HEK293 (cell line): ENCODE measurements around the gene SLC6A3.
"Not testable (repeated sequence)": the region's sequence is repeated elsewhere in the genome, so short reads cannot be mapped to it uniquely, and the experiment has no call there.

Source experiments
- CTCF ChIA-PET: fragments of 350-600 bp; formaldehyde crosslinking; extraction: SDS; loops from one replicate; lab custom pipeline; 2021; ENCODE audit warnings: antibody characterized with exemption; lab: Yijun Ruan, JAX
- POLR2A ChIA-PET: fragments of 300-600 bp; formaldehyde crosslinking; extraction: SDS; loops from one replicate; lab custom pipeline; 2020; ENCODE audit warnings: antibody characterized with exemption, inconsistent platforms; lab: Yijun Ruan, JAX
- H3K27ac ChIP-seq: fragments of 200-500 bp; sonication (Bioruptor generic); 2 replicates; pipeline ENCODE4 v1.5.1; 2014; ENCODE audit warnings: low read depth, low read length, control low read depth, inconsistent platforms; ENCODE audit errors: extremely low read depth
- H3K36me3 ChIP-seq, 2 experiments: fragments of 200-500 bp in 1 of 2; sonication (Bioruptor generic) in 1 of 2; 1 replicate in 1 of 2; 2 replicates in 1 of 2; pipeline ENCODE4 v1.5.1; 2014 to 2017; ENCODE audit warnings: inconsistent platforms in 2 of 2, low read length in 2 of 2; ENCODE audit not compliant: control insufficient read depth in 2 of 2, insufficient read depth in 1 of 2
- H3K4me1 ChIP-seq: fragments of 200-500 bp; sonication (Bioruptor generic); 2 replicates; pipeline ENCODE4 v1.5.1; 2014; ENCODE audit warnings: mild to moderate bottlenecking, low read length, inconsistent platforms; ENCODE audit not compliant: control insufficient read depth, insufficient read depth
- H3K4me3 ChIP-seq: 2 replicates; pipeline ENCODE4 v1.5.1; 2011; ENCODE audit warnings: low read depth, mild to moderate bottlenecking, control low read depth, low read length, moderate library complexity
- H3K9me3 ChIP-seq: fragments of 200-500 bp; sonication (Bioruptor generic); 2 replicates; pipeline ENCODE4 v1.5.1; 2014; ENCODE audit warnings: low read depth, low read length, inconsistent platforms; ENCODE audit not compliant: control insufficient read depth, insufficient read depth
- MZF1 ChIP-seq: fragments of 450-650 bp; formaldehyde crosslinking; IDR thresholded peaks from 2 replicates; pipeline ENCODE4 v1.5.1; 2017; ENCODE audit warnings: missing biosample characterization, missing genetic modification characterization, borderline replicate concordance
- OVOL3 ChIP-seq: fragments of 450-650 bp; formaldehyde crosslinking; IDR thresholded peaks from 2 replicates; pipeline ENCODE4 v1.5.1; 2016; ENCODE audit warnings: missing biosample characterization, missing genetic modification characterization
- SALL2 ChIP-seq: fragments of 450-650 bp; formaldehyde crosslinking; IDR thresholded peaks from 2 replicates; pipeline ENCODE4 v1.5.0; 2017; ENCODE audit warnings: missing biosample characterization, mild to moderate bottlenecking, missing genetic modification characterization, borderline replicate concordance
- TSHZ1 ChIP-seq: fragments of 450-650 bp; formaldehyde crosslinking; IDR thresholded peaks from 2 replicates; pipeline ENCODE4 v1.5.1; 2016; ENCODE audit warnings: missing biosample characterization, missing genetic modification characterization, borderline replicate concordance
- YY1 ChIP-seq: fragments of 450-650 bp; formaldehyde crosslinking; IDR thresholded peaks from 2 replicates; pipeline ENCODE4 v1.5.1; 2018; ENCODE audit warnings: missing biosample characterization, missing genetic modification characterization
- ZBTB17 ChIP-seq: fragments of 450-650 bp; formaldehyde crosslinking; IDR thresholded peaks from 2 replicates; pipeline ENCODE4 v1.5.1; 2016; ENCODE audit warnings: missing biosample characterization, missing genetic modification characterization
- ZBTB8A ChIP-seq: fragments of 450-650 bp; formaldehyde crosslinking; IDR thresholded peaks from 2 replicates; pipeline ENCODE4 v1.5.1; 2016; ENCODE audit warnings: missing biosample characterization, missing genetic modification characterization
- ZFP37 ChIP-seq: fragments of 450-650 bp; formaldehyde crosslinking; IDR thresholded peaks from 2 replicates; pipeline ENCODE4 v1.5.1; 2016; ENCODE audit warnings: missing biosample characterization, missing genetic modification characterization
- ZIC2 ChIP-seq: fragments of 450-650 bp; formaldehyde crosslinking; IDR thresholded peaks from 2 replicates; pipeline ENCODE4 v1.5.1; 2016; ENCODE audit warnings: missing biosample characterization, missing genetic modification characterization
- ZNF114 ChIP-seq: fragments of 450-650 bp; formaldehyde crosslinking; IDR thresholded peaks from 2 replicates; pipeline ENCODE4 v1.5.0; 2017; ENCODE audit warnings: missing biosample characterization, missing genetic modification characterization
- ZNF184 ChIP-seq: fragments of 450-650 bp; IDR thresholded peaks from 2 replicates; pipeline ENCODE4 v1.5.1; 2018; ENCODE audit warnings: missing biosample characterization, mild to moderate bottlenecking, missing genetic modification characterization
- ZNF223 ChIP-seq: fragments of 450-650 bp; formaldehyde crosslinking; IDR thresholded peaks from 2 replicates; pipeline ENCODE4 v1.5.1; 2016; ENCODE audit warnings: missing biosample characterization, missing genetic modification characterization
- ZNF394 ChIP-seq: fragments of 450-650 bp; formaldehyde crosslinking; IDR thresholded peaks from 2 replicates; pipeline ENCODE4 v1.5.1; 2016; ENCODE audit warnings: missing biosample characterization, missing genetic modification characterization, mild to moderate bottlenecking, moderate library complexity, borderline replicate concordance
- ZNF426 ChIP-seq: fragments of 450-650 bp; formaldehyde crosslinking; IDR thresholded peaks from 2 replicates; pipeline ENCODE4 v1.5.1; 2017; ENCODE audit warnings: missing biosample characterization, missing genetic modification characterization, mild to moderate bottlenecking, inconsistent platforms, moderate library complexity
- ZNF626 ChIP-seq: fragments of 450-650 bp; sonication (Bioruptor Pico); formaldehyde crosslinking; IDR thresholded peaks from 2 replicates; pipeline ENCODE4 v1.5.1; 2018; ENCODE audit warnings: missing biosample characterization, missing genetic modification characterization, inconsistent platforms
- ZNF654 ChIP-seq: fragments of 450-650 bp; formaldehyde crosslinking; IDR thresholded peaks from 2 replicates; pipeline ENCODE4 v1.5.1; 2016; ENCODE audit warnings: low read depth, missing biosample characterization, missing genetic modification characterization
- TF ChIP-seq, protein P1 (sequence below): fragments of 450-650 bp; formaldehyde crosslinking; IDR thresholded peaks from 2 replicates; pipeline ENCODE4 v1.5.1; 2017; ENCODE audit warnings: missing biosample characterization, missing genetic modification characterization
- TF ChIP-seq, protein P2 (sequence below): fragments of 450-650 bp; IDR thresholded peaks from 2 replicates; pipeline ENCODE4 v1.5.1; 2018; ENCODE audit warnings: missing biosample characterization, mild to moderate bottlenecking, missing genetic modification characterization

The SLC6A3 gene

GRCh38 chr5:1423901-1424603 lies 21.2 kb downstream of the SLC6A3 start:
- Histone ChIP-seq H3K27ac (no peak overlapping the region), H3K36me3 (no peaks in the 10 kb centered on the region), H3K4me3 (no peak overlapping the region), H3K4me1 (no peaks in the 10 kb centered on the region), H3K9me3 (peaks cover 4% of the 10 kb centered on the region)
- CTCF ChIA-PET = no interaction called here
- POLR2A ChIA-PET = no interaction called here
- TF ChIP-seq YY1 = no peak
- no peak for TF ChIP-seq ZIC2 (tag by site-specific recombination)
- TF ChIP-seq ZNF114 (tag by site-specific recombination) = no peak

- POLR2A ChIA-PET, CTCF ChIA-PET, H3K4me3 ChIP-seq, H3K36me3 ChIP-seq, H3K9me3 ChIP-seq, H3K27ac ChIP-seq, H3K4me1 ChIP-seq: not testable (repeated sequence)
These were observed 22.7 kb downstream of the SLC6A3 start for GRCh38 chr5:1422522-1422921.

GRCh38 chr5:1421521-1422341 lies 23.5 kb downstream of the SLC6A3 start:
- no peak overlapping the region for H3K4me3 ChIP-seq
- no peak overlapping the region for H3K27ac ChIP-seq
- H3K36me3 ChIP-seq = no peaks in the 10 kb centered on the region
- CTCF ChIA-PET = no interaction called here
- POLR2A ChIA-PET = interaction anchor here (0.6 kb wide), 1 partner anchor 38 kb away, joined by 4 read pairs; no protein-coding TSS in a partner anchor
- no peaks in the 10 kb centered on the region for H3K9me3 ChIP-seq
- TF ChIP-seq MZF1 (tag by site-specific recombination) (no peak), ZNF394 (tag by site-specific recombination) (no peak), ZNF654 (tag by site-specific recombination) (no peak), ZNF626 (tag by site-specific recombination) (no peak), ZNF184 (no peak), ZFP37 (no peak)
- TF ChIP-seq, all 188 proteins: peak for 0
- H3K4me1 ChIP-seq = no peaks in the 10 kb centered on the region

DNA sequence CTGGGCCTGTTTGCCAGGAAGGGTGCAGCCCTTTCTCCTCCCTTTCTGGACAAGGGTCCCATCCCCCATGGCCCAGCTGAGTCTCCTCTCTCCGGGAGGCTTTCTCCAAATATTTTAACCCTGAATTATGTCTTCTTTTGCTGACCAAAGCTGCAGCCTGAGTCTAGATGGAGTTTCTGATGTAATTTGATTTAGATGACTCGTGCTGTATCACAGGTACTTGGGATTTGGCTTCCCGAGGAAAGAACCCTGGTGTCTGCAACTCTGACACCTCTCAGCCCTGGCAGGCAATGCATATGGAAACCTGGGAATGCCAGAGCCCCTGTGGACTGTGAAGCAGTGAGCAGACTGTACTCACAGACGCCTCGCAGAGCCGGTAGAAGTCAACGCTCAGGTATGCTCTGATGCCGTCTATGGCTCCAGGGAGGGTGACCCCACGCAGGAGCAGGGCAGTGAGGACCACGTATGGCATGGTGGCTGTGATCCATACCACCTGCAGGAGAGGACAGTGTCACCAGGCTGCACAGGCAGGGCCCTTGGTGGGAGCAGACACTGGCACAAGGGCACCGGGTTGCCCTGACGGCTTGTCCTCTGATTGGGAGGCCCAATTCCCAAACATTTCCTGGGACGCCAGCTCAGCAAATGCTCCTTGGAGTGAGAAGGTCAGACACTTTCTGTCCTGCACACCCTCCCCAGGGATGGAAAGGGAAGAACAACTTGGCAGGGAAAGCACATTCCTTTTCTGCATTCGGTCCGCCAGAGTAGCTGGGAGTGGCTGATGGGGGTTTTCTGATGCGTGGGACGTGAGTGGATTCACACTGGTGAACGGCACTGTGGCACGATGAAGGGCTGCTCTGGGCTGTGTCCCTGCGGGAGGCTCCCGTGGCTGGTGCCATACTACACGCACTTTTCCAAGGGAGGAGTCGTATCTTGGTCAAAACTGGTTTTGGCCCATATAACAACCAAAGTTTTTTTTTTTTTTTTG lies 24.7 kb downstream of the SLC6A3 start:
- no peaks in the 10 kb centered on the region for H3K9me3 ChIP-seq
- no peaks in the 10 kb centered on the region for H3K4me1 ChIP-seq
- H3K4me3 ChIP-seq = no peak overlapping the region
- POLR2A ChIA-PET = interaction anchor here (0.6 kb wide), 1 partner anchor 40 kb away, joined by 4 read pairs; no protein-coding TSS in a partner anchor
- CTCF ChIA-PET = no interaction called here
- no peak overlapping the region for H3K27ac ChIP-seq
- no peaks in the 10 kb centered on the region for H3K36me3 ChIP-seq
- TF ChIP-seq, protein P1, sequence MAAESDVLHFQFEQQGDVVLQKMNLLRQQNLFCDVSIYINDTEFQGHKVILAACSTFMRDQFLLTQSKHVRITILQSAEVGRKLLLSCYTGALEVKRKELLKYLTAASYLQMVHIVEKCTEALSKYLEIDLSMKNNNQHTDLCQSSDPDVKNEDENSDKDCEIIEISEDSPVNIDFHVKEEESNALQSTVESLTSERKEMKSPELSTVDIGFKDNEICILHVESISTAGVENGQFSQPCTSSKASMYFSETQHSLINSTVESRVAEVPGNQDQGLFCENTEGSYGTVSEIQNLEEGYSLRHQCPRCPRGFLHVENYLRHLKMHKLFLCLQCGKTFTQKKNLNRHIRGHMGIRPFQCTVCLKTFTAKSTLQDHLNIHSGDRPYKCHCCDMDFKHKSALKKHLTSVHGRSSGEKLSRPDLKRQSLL (tag by site-specific recombination) = no peak
- no peak for TF ChIP-seq ZNF223 (tag by site-specific recombination)
- no peak for TF ChIP-seq ZBTB8A (tag by site-specific recombination)
- no peak for TF ChIP-seq OVOL3
- no peak for TF ChIP-seq TSHZ1 (tag by site-specific recombination)
- no peak for TF ChIP-seq SALL2 (tag by site-specific recombination)
- no peak for TF ChIP-seq ZBTB17 (tag by site-specific recombination)
- TF ChIP-seq ZNF184 = no peak
- TF ChIP-seq ZNF426 = no peak
- TF ChIP-seq, protein P2, sequence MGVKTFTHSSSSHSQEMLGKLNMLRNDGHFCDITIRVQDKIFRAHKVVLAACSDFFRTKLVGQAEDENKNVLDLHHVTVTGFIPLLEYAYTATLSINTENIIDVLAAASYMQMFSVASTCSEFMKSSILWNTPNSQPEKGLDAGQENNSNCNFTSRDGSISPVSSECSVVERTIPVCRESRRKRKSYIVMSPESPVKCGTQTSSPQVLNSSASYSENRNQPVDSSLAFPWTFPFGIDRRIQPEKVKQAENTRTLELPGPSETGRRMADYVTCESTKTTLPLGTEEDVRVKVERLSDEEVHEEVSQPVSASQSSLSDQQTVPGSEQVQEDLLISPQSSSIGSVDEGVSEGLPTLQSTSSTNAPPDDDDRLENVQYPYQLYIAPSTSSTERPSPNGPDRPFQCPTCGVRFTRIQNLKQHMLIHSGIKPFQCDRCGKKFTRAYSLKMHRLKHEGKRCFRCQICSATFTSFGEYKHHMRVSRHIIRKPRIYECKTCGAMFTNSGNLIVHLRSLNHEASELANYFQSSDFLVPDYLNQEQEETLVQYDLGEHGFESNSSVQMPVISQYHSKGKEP (tag by site-specific recombination) = no peak
